GM06990 (cell line): ENCODE results near the gene TMEM151A.

Source experiments
- DNase-seq: peaks from one replicate; pipeline ENCODE4 v3.0.0-alpha.2; 2011; ENCODE audit not compliant: insufficient read length; ENCODE audit errors: extremely low read depth
- H3K27me3 ChIP-seq: replicated peaks from 2 replicates; pipeline ENCODE4 v1.6.0; 2011; ENCODE audit warnings: low read length; ENCODE audit not compliant: control insufficient read depth, insufficient read depth
- H3K36me3 ChIP-seq: 2 replicates; pipeline ENCODE4 v1.5.1; 2011; ENCODE audit warnings: low read length; ENCODE audit not compliant: control insufficient read depth, insufficient read depth
- H3K4me3 ChIP-seq: replicated peaks from 2 replicates; pipeline ENCODE4 v1.5.1; 2011; ENCODE audit warnings: low read depth, mild to moderate bottlenecking, control low read depth, low read length
- CTCF ChIP-seq: IDR thresholded peaks from 2 replicates; pipeline ENCODE4 v1.5.1; 2011; ENCODE audit warnings: low read length, control low read depth, mild to moderate bottlenecking, inconsistent platforms; ENCODE audit not compliant: insufficient read depth, poor library complexity, severe bottlenecking

Gene TMEM151A

DNA sequence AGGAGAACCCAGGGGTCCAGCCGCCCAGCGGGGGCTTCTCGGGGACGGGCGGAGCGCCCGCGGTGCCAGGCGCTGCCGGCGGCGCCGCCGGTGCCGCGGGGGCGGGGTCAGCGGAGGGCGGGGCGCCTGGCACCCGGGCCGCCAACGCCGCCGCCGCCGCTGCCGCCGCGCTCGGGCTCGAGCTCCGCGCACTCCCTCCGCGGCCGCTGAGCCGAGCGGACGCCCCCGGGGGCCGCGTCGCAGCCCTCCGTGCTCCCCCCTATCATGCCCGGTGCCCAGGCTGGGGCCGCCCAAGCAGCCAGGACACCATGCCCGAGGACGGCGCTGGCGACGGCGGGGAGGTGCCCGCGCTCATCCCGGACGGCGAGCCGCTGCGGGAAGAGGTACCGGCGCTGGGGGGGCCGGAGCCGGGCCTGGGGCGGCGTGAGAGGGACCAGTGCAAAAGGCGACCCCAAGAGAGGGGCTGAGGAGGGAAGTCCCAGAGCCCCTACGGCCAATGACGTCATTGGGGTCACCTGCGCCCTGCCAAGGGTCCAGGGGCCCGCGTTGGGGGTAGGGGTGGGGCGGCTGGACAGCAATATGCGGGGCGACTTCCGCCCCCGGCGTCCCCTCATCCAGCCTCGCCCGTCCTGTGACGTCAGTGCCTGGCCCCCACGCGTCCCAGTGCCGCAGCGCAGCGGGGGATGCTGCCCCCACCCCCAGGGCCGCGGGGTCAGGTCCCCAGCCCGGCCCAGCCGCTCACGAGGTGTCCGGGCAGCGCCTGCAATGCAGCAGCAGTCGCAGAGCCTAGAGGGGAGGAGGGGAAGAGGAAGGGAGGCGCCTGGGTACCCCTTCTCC, at the start of gene TMEM151A:
Gene TMEM151A, plus strand, starts transcription at position 189 of the 837 bp plus-strand sequence. Its CDS starts 120 bp downstream, at position 309.
- no peak for TF ChIP-seq CTCF
- Histone ChIP-seq H3K36me3 (no peaks in the 10 kb centered on the region; the same call in 1 of the 2 replicates), H3K27me3 (peaks cover 1% of the 10 kb centered on the region), H3K4me3 (no peak within 1 kb of the TSS; the same call in 1 of the 2 replicates)
- no peak for DNase-seq

GRCh38 chr11:66242095-66242765, 49.5 kb upstream of the TMEM151A start:
- Histone ChIP-seq H3K27me3 (no peaks in the 10 kb centered on the region), H3K36me3 (peaks cover 42% of the 10 kb centered on the region), H3K4me3 (no peak overlapping the region)
- no peak for DNase-seq
- TF ChIP-seq CTCF = no peak

DNA sequence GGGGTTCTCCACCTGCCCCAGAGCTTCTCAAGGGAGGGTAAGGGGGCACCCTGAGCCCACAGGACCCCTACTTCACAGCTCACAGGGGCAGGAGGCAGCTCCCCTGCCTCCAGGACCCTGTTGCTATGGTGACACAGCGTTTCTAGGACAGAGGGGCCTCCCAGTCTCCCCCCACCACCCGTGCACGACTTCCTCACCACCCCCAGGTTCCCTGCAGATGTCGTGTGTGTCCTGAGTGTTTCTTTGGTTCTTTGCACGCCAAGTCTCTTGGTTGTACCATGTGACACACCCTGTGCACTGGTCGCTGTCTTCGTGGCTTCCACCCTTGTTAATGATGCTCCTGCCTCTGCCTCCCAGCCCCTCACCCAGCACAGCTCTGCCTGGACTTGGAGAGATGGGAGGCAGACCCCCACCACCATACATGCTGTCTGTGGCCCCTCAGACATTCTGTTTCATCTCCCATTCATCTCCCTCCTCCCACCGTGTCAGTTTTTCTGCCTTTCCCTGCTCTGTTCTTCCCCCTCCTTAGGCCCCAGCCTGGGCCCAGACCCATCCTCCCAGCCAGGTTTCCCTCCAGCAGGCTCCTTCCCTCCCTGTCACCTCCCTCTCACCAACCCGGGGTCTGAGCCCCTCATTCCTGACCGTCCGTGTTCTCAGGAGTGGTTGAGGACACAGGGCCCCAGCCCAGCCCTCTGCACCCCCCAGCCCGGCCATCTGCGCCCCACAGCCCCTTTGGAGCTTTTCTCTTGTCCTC, 47.7 kb upstream of the TMEM151A start:
- DNase-seq = no peak
- no peaks in the 10 kb centered on the region for H3K27me3 ChIP-seq
- TF ChIP-seq CTCF = no peak
- peaks cover 34% of the 10 kb centered on the region for H3K36me3 ChIP-seq
- H3K4me3 ChIP-seq = no peak overlapping the region

- peaks cover 23% of the 10 kb centered on the region for H3K36me3 ChIP-seq
- DNase-seq = no peak
- TF ChIP-seq CTCF = no peak
- no peaks in the 10 kb centered on the region for H3K27me3 ChIP-seq
- no peak overlapping the region for H3K4me3 ChIP-seq
Measured at GRCh38 chr11:66247295-66247694, 44.4 kb upstream of the TMEM151A start.

- DNase-seq = no peak
- TF ChIP-seq CTCF = no peak
- no peaks in the 10 kb centered on the region for H3K27me3 ChIP-seq
- peaks cover 18% of the 10 kb centered on the region for H3K36me3 ChIP-seq
- no peak overlapping the region for H3K4me3 ChIP-seq
Measured at GRCh38 chr11:66247801-66248200, 43.9 kb upstream of the TMEM151A start.
